Measurements from ENCODE around the gene C1orf56. TPM values are rescaled to one million over a fixed set of nuclear protein-coding genes. Genes with fewer than 3 reads are reported as not detected.

The C1orf56 gene
- total RNA-seq, 1 experiment from 2014 or later: 2.8 TPM

GRCh38 chr1:151039521-151039920 lies 8.0 kb upstream of the C1orf56 start:
- no TSS peak for BruUV-seq (replicated peaks)

GRCh38 chr1:151043163-151043562 lies 4.4 kb upstream of the C1orf56 start:
- Histone ChIP-seq H2AFZ (ENCODE audit: low read length) (no peak overlapping the region), H3F3A (ENCODE audit: low read length, unreplicated experiment) (no peaks in the 10 kb centered on the region), H3K79me2 (ENCODE audit: low read length) (no peaks in the 10 kb centered on the region), H3K4me3 (ENCODE audit: low read length) (no peak overlapping the region), H3K9me3 (ENCODE audit: low read length) (no peaks in the 10 kb centered on the region), H4K20me1 (ENCODE audit: low read length) (no peaks in the 10 kb centered on the region), H3K4me2 (ENCODE audit: low read length) (no peak overlapping the region), H3K36me3 (ENCODE audit: low read depth, low read length) (no peaks in the 10 kb centered on the region), H3K4me1 (ENCODE audit: insufficient read depth, low read length) (peaks cover 6% of the 10 kb centered on the region; the same call in 1 of the 2 replicates), H3K9ac (ENCODE audit: low read length) (no peak overlapping the region), H3K27me3 (ENCODE audit: low read length) (no peaks in the 10 kb centered on the region), H3K9me2 (replicated peaks; ENCODE audit: low read length) (no peaks in the 10 kb centered on the region), H3K27ac (ENCODE audit: low read length) (no peak overlapping the region)
- no peak for TF ChIP-seq EZH2phosphoT487 (IDR thresholded peaks at IDR 0.05; ENCODE audit: borderline replicate concordance, low read length)
- no peak for TF ChIP-seq CTCF (conservative IDR thresholded peaks at IDR 0.05; ENCODE audit: low read depth, low read length)
- TF ChIP-seq EZH2 (IDR thresholded peaks at IDR 0.05; ENCODE audit: low read length, unreplicated experiment): no peak
- DNase-seq: no peak
- POLR2A ChIA-PET (ENCODE audit: unreplicated experiment): no interaction called here
- intact Hi-C loops (cut with micrococcal nuclease): no loop called here
- ATAC-seq: no peak
- CTCF ChIA-PET: no interaction called here
- BruUV-seq (replicated peaks): no TSS peak

More at GRCh38 chr1:151039521-151039920, 8.0 kb upstream of the C1orf56 start:
- no peak for TF ChIP-seq CTCF (conservative IDR thresholded peaks at IDR 0.05; ENCODE audit: low read depth, low read length)
- no peak for TF ChIP-seq EZH2 (IDR thresholded peaks at IDR 0.05; ENCODE audit: low read length, unreplicated experiment)
- TF ChIP-seq EZH2phosphoT487 (IDR thresholded peaks at IDR 0.05; ENCODE audit: borderline replicate concordance, low read length): no peak
- ChIA-PET POLR2A (ENCODE audit: unreplicated experiment) (no interaction called here), CTCF (no interaction called here)
- Histone ChIP-seq H3K9ac (ENCODE audit: low read length) (no peak overlapping the region), H3K9me2 (replicated peaks; ENCODE audit: low read length) (no peaks in the 10 kb centered on the region), H4K20me1 (ENCODE audit: low read length) (no peaks in the 10 kb centered on the region), H3K4me1 (ENCODE audit: insufficient read depth, low read length) (peaks cover 5% of the 10 kb centered on the region), H3K27me3 (ENCODE audit: low read length) (no peaks in the 10 kb centered on the region), H2AFZ (ENCODE audit: low read length) (no peak overlapping the region), H3K36me3 (ENCODE audit: low read depth, low read length) (no peaks in the 10 kb centered on the region; the same call in 1 of the 2 replicates), H3F3A (ENCODE audit: low read length, unreplicated experiment) (no peaks in the 10 kb centered on the region), H3K79me2 (ENCODE audit: low read length) (no peaks in the 10 kb centered on the region), H3K4me2 (ENCODE audit: low read length) (no peak overlapping the region), H3K4me3 (ENCODE audit: low read length) (no peak overlapping the region), H3K9me3 (ENCODE audit: low read length) (no peaks in the 10 kb centered on the region), H3K27ac (ENCODE audit: low read length) (no peak overlapping the region)
- intact Hi-C loops (cut with micrococcal nuclease): no loop called here
- ATAC-seq: no peak
- DNase-seq: no peak

GRCh38 chr1:151047925-151048644 lies 534 bp downstream of the C1orf56 start:
- H3K36me3 ChIP-seq (ENCODE audit: low read depth, low read length): peaks cover 19% of the 10 kb centered on the region; the same call in 1 of the 2 replicates
- H3K9me2 ChIP-seq (replicated peaks; ENCODE audit: low read length): no peaks in the 10 kb centered on the region
- H4K20me1 ChIP-seq (ENCODE audit: low read length): no peaks in the 10 kb centered on the region
- peak overlapping the region; percentile 90 for H2AFZ ChIP-seq (ENCODE audit: low read length)
- H3K4me2 ChIP-seq (ENCODE audit: low read length): peak overlapping the region; percentile 93
- H3K27ac ChIP-seq (ENCODE audit: low read length): peak overlapping the region; percentile 12
- H3K4me3 ChIP-seq (ENCODE audit: low read length): peak overlapping the region; percentile 77
- peak overlapping the region; percentile 69 for H3K9ac ChIP-seq (ENCODE audit: low read length)
- H3K79me2 ChIP-seq (ENCODE audit: low read length): no peaks in the 10 kb centered on the region
- intact Hi-C loops (cut with micrococcal nuclease): loop anchor here (5.0 kb wide), 1 partner anchor 41 kb away; the partner anchor contains the start of genes MINDY1 and PRUNE1
- peaks cover 6% of the 10 kb centered on the region for H3F3A ChIP-seq (ENCODE audit: low read length, unreplicated experiment)
- ChIA-PET CTCF (interaction anchor here (0.6 to 1.1 kb wide), 5 partner anchors 11 to 861 kb away, joined by 3 to 4 read pairs (median 4); partner anchors contain the start of gene CDC42SE1), POLR2A (ENCODE audit: unreplicated experiment) (interaction anchor here (0.5 to 1.0 kb wide), 4 partner anchors 18 to 482 kb away, joined by 3 to 5 read pairs (median 4); no protein-coding TSS in a partner anchor)
- no peak for TF ChIP-seq EZH2phosphoT487 (IDR thresholded peaks at IDR 0.05; ENCODE audit: borderline replicate concordance, low read length)
- peak; percentile 74 for TF ChIP-seq CTCF (conservative IDR thresholded peaks at IDR 0.05; ENCODE audit: low read depth, low read length)
- BruUV-seq (replicated peaks): TSS peak; percentile 86
- DNase-seq (peak; percentile 74), ATAC-seq (peak; percentile 70)
- no peaks in the 10 kb centered on the region for H3K9me3 ChIP-seq (ENCODE audit: low read length)
- H3K27me3 ChIP-seq (ENCODE audit: low read length): no peaks in the 10 kb centered on the region
- H3K4me1 ChIP-seq (ENCODE audit: insufficient read depth, low read length): peaks cover 12% of the 10 kb centered on the region

Measured in PC-3 (cell line).